Neural cell (in vitro differentiated cells): ENCODE results near the gene SIX5.

Experiments
- CTCF ChIP-seq: fragments of 450-650 bp; IDR thresholded peaks from 2 replicates; pipeline ENCODE4 v1.5.1; 2014; ENCODE audit warnings: antibody characterized with exemption, mild to moderate bottlenecking, moderate library complexity; ENCODE audit not compliant: poor library complexity, severe bottlenecking
- EZH2 ChIP-seq: fragments of 200-600, 300-800 bp; shearing (Covaris generic), sonication (generic); IDR thresholded peaks from 2 replicates; pipeline ENCODE4 v1.6.1; 2014; ENCODE audit warnings: antibody characterized with exemption, low read length, borderline replicate concordance, mild to moderate bottlenecking; ENCODE audit not compliant: insufficient read depth, poor library complexity, severe bottlenecking
- REST ChIP-seq: IDR thresholded peaks from 2 replicates; pipeline ENCODE4 v1.6.1; 2012; ENCODE audit warnings: borderline replicate concordance

GRCh38 chr19:45785097-45785496 is 16.0 kb upstream of the SIX5 start:
- TF ChIP-seq REST, result no peak
- TF ChIP-seq CTCF, result no peak
- no peak for TF ChIP-seq EZH2
